Ishikawa (cell line): ENCODE results near the gene PHF2.

Experiments
- CEBPB ChIP-seq: IDR thresholded peaks from 2 replicates; pipeline ENCODE4 v1.6.1; 2012
- CREB1 ChIP-seq: IDR thresholded peaks from 2 replicates; pipeline ENCODE4 v1.6.1; 2012; ENCODE audit warnings: low read depth
- EP300 ChIP-seq: IDR thresholded peaks from 2 replicates; pipeline ENCODE4 v1.6.1; 2012; ENCODE audit warnings: borderline replicate concordance
- FOXM1 ChIP-seq: IDR thresholded peaks from 2 replicates; pipeline ENCODE4 v1.6.1; 2012; ENCODE audit warnings: low read depth, borderline replicate concordance
- NFIC ChIP-seq: IDR thresholded peaks from 2 replicates; pipeline ENCODE4 v1.6.1; 2012
- RAD21 ChIP-seq: IDR thresholded peaks from 2 replicates; pipeline ENCODE4 v1.6.1; 2012; ENCODE audit warnings: low read depth
- TAF1 ChIP-seq: IDR thresholded peaks from 2 replicates; pipeline ENCODE4 v1.6.1; 2012; ENCODE audit warnings: low read depth, mild to moderate bottlenecking
- TEAD4 ChIP-seq: IDR thresholded peaks from 2 replicates; pipeline ENCODE4 v1.6.1; 2012
- YY1 ChIP-seq: IDR thresholded peaks from 2 replicates; pipeline ENCODE4 v1.6.1; 2012; ENCODE audit warnings: low read depth
- TF ChIP-seq, protein P1 (sequence below): IDR thresholded peaks from 2 replicates; pipeline ENCODE4 v1.6.1; 2012
- TF ChIP-seq, protein P2 (sequence below): IDR thresholded peaks from 2 replicates; pipeline ENCODE4 v1.6.1; 2012; ENCODE audit warnings: low read depth, mild to moderate bottlenecking

DNA sequence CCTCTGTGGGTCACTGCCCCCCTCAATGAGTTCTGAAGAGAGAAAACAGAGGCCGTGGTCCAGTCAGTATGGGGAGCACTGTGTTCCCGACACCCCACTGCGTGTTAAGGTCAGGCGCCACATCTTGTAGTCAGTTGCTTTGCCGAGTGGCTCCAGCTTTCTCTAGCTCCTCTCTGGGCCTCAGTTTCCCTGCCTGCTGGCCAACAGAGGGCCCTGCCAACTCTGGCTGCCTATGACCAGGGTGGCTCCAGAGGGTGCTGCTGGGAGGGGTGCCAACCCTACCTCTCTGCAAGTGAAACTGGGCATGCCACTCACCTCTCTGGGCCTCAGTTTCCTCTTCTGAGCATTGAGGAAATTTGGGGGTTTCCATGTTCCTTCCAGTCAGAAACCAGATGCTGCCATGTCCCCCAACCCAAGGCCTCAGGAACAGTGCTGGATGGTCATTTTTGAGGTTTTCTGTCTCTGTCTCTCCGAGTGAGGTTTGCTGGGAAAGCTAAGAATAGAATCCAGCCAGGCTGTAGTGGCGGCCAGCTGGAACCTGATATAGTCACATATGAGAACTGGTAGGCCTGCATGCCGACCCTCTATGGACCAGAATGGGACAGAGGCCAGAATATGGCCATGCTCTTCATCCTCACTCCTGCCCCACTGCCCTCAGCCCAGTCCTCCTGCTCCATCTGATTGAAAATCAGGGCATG, 132.1 kb downstream of the PHF2 start:
- no peak for TF ChIP-seq TEAD4
- TF ChIP-seq FOXM1, result no peak
- TF ChIP-seq CEBPB, result no peak
- TF ChIP-seq, protein P1, sequence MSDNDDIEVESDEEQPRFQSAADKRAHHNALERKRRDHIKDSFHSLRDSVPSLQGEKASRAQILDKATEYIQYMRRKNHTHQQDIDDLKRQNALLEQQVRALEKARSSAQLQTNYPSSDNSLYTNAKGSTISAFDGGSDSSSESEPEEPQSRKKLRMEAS, result no peak
- TF ChIP-seq YY1, result no peak
- TF ChIP-seq NFIC, result no peak
- TF ChIP-seq, protein P2, sequence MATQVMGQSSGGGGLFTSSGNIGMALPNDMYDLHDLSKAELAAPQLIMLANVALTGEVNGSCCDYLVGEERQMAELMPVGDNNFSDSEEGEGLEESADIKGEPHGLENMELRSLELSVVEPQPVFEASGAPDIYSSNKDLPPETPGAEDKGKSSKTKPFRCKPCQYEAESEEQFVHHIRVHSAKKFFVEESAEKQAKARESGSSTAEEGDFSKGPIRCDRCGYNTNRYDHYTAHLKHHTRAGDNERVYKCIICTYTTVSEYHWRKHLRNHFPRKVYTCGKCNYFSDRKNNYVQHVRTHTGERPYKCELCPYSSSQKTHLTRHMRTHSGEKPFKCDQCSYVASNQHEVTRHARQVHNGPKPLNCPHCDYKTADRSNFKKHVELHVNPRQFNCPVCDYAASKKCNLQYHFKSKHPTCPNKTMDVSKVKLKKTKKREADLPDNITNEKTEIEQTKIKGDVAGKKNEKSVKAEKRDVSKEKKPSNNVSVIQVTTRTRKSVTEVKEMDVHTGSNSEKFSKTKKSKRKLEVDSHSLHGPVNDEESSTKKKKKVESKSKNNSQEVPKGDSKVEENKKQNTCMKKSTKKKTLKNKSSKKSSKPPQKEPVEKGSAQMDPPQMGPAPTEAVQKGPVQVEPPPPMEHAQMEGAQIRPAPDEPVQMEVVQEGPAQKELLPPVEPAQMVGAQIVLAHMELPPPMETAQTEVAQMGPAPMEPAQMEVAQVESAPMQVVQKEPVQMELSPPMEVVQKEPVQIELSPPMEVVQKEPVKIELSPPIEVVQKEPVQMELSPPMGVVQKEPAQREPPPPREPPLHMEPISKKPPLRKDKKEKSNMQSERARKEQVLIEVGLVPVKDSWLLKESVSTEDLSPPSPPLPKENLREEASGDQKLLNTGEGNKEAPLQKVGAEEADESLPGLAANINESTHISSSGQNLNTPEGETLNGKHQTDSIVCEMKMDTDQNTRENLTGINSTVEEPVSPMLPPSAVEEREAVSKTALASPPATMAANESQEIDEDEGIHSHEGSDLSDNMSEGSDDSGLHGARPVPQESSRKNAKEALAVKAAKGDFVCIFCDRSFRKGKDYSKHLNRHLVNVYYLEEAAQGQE, result no peak
- no peak for TF ChIP-seq EP300
- no peak for TF ChIP-seq CREB1
- no peak for TF ChIP-seq TAF1
- TF ChIP-seq RAD21, result no peak
